GM10266 (cell line): ENCODE measurements around the gene KIAA1217.

Source experiments
- DNase-seq: peaks from one replicate; pipeline ENCODE4 v3.0.0; 2012; ENCODE audit errors: extremely low spot score
- CTCF ChIP-seq: IDR thresholded peaks from 2 replicates; pipeline ENCODE4 v1.5.1; 2012; ENCODE audit warnings: mild to moderate bottlenecking, low read depth; ENCODE audit not compliant: control insufficient read depth, insufficient read depth; ENCODE audit errors: missing control alignments

The KIAA1217 gene

GRCh38 chr10:24433705-24434104 is 224.8 kb downstream of the KIAA1217 start:
- DNase-seq = no peak
- no peak for TF ChIP-seq CTCF

GRCh38 chr10:24434961-24435360 is 226.0 kb downstream of the KIAA1217 start:
- no peak for TF ChIP-seq CTCF
- no peak for DNase-seq

DNA sequence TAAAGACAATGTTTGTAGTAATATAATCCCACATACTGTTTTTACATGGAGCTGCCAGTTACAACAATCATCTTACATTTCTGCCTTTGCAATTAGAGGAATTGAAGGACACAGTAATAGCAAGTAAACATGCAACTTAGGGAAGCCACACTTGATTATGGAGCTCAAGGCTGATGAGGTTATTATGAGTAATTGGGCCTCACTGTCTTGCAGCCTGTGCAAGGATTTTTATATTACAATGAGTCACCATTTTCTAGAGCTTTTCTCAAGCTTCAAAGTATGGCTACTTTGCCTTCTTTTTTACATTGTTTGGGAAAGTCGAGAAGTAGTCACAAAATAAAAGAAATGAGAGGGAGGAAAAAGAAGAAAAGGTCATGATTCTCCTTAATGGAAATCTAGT is 226.4 kb downstream of the KIAA1217 start:
- TF ChIP-seq CTCF = no peak
- DNase-seq = no peak

DNA sequence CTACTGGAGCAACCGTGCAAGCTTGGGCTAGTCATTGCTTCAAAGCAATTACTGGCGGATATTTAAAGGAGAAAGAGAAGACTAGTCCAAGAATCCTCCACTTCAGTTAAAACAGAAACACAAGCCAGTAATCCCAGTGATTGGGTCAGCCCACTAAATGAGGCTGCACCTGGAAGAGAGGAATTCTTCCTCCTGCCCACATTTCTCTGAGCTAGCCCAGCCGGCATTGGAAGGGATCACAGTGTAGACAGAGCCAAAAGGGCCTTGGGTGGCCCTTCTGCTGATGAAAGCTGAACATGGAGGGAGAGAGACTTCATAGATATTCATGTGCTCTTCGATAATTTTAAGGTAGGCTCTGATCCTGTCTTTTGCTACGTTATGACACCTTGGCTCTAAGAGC is 228.4 kb downstream of the KIAA1217 start:
- DNase-seq = no peak
- no peak for TF ChIP-seq CTCF

DNA sequence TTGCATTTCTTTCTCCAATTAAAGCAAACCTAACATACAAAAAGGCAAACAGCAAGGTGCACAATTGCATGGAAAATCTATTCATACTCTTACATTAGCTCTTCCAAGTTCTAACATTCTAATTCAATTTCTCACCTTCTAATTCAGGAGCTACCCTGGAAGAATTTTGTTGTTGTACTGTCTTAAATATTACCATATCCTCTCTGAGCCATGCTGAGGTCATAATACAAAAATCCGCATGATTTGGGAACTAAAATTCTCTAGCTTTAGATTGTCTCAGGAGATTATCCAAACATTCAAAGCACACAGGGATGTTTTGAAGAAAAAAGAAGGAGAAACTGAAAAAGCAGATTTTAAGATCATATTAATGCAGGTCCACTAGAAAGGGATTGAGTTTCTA is 229.9 kb downstream of the KIAA1217 start:
- DNase-seq = no peak
- no peak for TF ChIP-seq CTCF

DNA sequence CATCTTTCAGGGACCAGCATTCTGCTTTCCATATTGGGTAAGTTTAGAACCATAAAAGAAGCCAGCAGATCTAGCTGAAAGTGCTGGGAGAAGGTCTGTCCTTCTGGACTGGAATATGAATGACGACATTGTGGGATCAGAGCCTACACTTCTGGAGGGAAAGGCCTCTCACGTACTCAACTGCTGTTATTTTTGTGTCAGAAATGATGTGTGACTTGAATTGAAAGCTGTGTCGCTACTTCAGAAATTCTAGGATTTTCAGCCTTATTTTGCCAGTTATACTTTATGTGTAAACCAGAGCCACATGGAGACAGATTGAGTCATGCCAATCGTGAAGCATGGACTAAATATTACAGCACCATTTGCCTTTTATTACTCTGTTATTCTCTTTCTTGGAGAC is 231.0 kb downstream of the KIAA1217 start:
- TF ChIP-seq CTCF = no peak
- DNase-seq = no peak

- no peak for TF ChIP-seq CTCF
- DNase-seq = no peak
These were observed 232.2 kb downstream of the KIAA1217 start for GRCh38 chr10:24440817-24441797.
